ENCODE measurements around the gene FRMD1. TPM values are rescaled to one million over a fixed set of nuclear protein-coding genes. Genes with fewer than 3 reads are reported as not detected.

FRMD1 gene
- total RNA-seq, 1 donor from 2014 or later = not detected

DNA sequence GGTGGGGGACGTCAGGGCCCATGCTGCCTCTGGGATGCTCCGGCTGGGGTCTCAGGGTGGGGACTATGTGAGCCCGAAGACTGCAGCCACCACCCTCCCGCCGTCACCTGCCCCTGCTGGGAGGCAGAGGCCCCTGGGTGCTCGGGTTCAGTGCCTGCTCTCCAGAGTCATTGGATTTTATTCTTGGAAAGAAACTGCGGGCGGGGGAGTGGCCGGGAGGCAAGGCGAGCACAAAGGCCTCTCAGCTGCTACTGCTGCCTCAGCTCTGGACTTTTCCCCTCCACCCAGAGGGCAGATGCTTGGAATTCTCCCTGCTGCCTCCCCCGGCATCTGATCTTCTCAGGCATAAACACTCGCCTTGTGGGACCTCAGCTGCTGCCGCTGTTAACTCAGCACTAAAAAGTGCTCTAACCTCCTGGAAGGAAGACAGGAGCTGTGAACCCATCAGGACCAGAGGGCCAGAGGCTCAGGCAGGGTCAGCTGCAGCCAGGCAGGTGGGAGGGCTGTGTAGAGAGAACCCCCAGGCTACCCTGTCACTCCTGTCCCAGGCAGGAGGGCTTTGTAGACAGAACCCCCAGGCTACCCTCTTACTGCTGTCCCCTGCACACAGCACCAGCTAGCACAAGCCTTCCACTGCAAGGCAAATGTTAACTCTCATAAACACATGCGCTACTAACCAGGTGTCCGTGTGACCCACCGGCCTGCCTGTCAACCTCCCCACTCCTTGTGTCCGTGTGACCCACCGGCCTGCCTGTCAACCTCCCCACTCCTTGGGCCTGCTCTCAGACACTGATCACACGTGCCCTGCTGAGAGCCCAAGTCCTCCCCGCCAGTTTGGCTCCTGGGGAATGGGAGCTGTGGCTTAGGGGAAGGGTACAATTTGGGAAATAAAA, 9.4 kb upstream of the FRMD1 start:
- FAIRE-seq = no peak
- no peak overlapping the region for H3K4me3 Mint-ChIP-seq (ENCODE audit: unreplicated experiment)
- no peak overlapping the region for H3K27ac ChIP-seq (ENCODE audit: low read depth, low read length)

DNA sequence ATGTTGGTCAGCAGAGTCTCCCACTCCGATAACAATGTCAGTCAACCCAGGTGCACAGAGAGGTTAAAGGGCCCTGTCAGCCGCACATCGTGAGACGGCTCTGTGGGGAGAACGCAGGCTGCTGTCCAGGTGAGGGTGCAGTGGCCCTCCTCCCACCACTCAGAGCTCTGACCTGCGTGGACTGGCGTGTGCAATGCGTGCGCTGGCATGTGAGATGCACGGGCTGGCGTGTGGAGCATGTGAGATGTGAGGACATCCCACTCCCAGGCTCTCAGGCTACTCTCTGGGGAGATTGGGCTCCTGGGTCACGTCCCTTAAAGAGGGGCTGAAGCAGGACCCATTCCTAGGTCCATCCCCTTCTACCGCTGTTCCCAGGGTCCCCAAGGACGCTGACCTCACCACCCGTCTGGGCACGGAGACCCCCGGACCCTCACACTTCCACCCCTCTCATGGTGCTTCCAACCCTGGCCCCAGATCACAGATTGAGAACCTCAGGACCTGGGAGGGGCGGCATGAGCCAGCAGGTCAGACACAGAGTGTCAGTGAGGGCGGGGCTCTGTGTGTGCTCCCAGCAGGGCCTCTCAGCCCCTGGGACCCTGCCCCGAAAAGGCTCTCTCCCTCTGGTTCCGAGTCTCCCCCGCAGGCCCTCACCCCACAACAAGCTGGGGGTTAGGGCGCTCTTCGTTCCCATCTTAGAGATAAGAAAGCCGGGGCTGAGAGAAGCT, 8.6 kb upstream of the FRMD1 start:
- no peak for FAIRE-seq
- peaks cover 29% of the 10 kb centered on the region for H3K27me3 Mint-ChIP-seq (ENCODE audit: low read depth, unreplicated experiment)
- no peak overlapping the region for H3K9ac ChIP-seq (ENCODE audit: low read length)
- H3K4me1 ChIP-seq (ENCODE audit: insufficient read depth, low read length) = no peaks in the 10 kb centered on the region
- H3K9me3 Mint-ChIP-seq (ENCODE audit: unreplicated experiment) = peaks cover 2% of the 10 kb centered on the region
- H3K4me3 ChIP-seq (ENCODE audit: insufficient read depth, low read depth, low read length) = no peak overlapping the region
- H3K27me3 ChIP-seq (ENCODE audit: insufficient read depth, low read length) = peaks cover 5% of the 10 kb centered on the region
- H4K20me1 ChIP-seq (ENCODE audit: insufficient read depth, low read length) = no peaks in the 10 kb centered on the region
- no peak for TF ChIP-seq EZH2 (IDR thresholded peaks at IDR 0.05; ENCODE audit: insufficient read depth, low read length)
- TF ChIP-seq, protein P1, sequence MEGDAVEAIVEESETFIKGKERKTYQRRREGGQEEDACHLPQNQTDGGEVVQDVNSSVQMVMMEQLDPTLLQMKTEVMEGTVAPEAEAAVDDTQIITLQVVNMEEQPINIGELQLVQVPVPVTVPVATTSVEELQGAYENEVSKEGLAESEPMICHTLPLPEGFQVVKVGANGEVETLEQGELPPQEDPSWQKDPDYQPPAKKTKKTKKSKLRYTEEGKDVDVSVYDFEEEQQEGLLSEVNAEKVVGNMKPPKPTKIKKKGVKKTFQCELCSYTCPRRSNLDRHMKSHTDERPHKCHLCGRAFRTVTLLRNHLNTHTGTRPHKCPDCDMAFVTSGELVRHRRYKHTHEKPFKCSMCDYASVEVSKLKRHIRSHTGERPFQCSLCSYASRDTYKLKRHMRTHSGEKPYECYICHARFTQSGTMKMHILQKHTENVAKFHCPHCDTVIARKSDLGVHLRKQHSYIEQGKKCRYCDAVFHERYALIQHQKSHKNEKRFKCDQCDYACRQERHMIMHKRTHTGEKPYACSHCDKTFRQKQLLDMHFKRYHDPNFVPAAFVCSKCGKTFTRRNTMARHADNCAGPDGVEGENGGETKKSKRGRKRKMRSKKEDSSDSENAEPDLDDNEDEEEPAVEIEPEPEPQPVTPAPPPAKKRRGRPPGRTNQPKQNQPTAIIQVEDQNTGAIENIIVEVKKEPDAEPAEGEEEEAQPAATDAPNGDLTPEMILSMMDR (IDR thresholded peaks at IDR 0.05; ENCODE audit: insufficient read depth, low read depth, low read length) = no peak
- no peak for DNase-seq (ENCODE audit: low read depth)
- H3K4me1 Mint-ChIP-seq (ENCODE audit: low read depth, unreplicated experiment) = peaks cover 6% of the 10 kb centered on the region
- H3K27ac Mint-ChIP-seq (ENCODE audit: unreplicated experiment) = peak overlapping the region; percentile 85
- H3K27ac ChIP-seq (ENCODE audit: low read depth, low read length) = no peak overlapping the region
- no peaks in the 10 kb centered on the region for H3K79me2 ChIP-seq (ENCODE audit: insufficient read depth, low read length)
- H3K36me3 Mint-ChIP-seq (ENCODE audit: low read depth, unreplicated experiment) = no peaks in the 10 kb centered on the region
- no peaks in the 10 kb centered on the region for H3K9me3 ChIP-seq (ENCODE audit: insufficient read depth, low read depth, low read length)
- no peaks in the 10 kb centered on the region for H3K36me3 ChIP-seq (ENCODE audit: insufficient read depth, low read length)
- no peak overlapping the region for H3K4me2 ChIP-seq (ENCODE audit: low read length)
- H3K4me3 Mint-ChIP-seq (ENCODE audit: unreplicated experiment) = no peak overlapping the region
- H2AFZ ChIP-seq (ENCODE audit: low read depth, low read length) = no peak overlapping the region

More for the DNA sequence above, 9.4 kb upstream of the FRMD1 start:
- no peaks in the 10 kb centered on the region for H3K4me1 ChIP-seq (ENCODE audit: insufficient read depth, low read length)
- no peaks in the 10 kb centered on the region for H3K9me3 ChIP-seq (ENCODE audit: insufficient read depth, low read depth, low read length)
- Mint-ChIP-seq H3K27ac (ENCODE audit: unreplicated experiment) (peak overlapping the region; percentile 47), H3K27me3 (ENCODE audit: low read depth, unreplicated experiment) (peaks cover 27% of the 10 kb centered on the region), H3K4me1 (ENCODE audit: low read depth, unreplicated experiment) (peaks cover 5% of the 10 kb centered on the region), H3K36me3 (ENCODE audit: low read depth, unreplicated experiment) (no peaks in the 10 kb centered on the region), H3K9me3 (ENCODE audit: unreplicated experiment) (peaks cover 3% of the 10 kb centered on the region)
- H4K20me1 ChIP-seq (ENCODE audit: insufficient read depth, low read length) = no peaks in the 10 kb centered on the region
- H3K4me2 ChIP-seq (ENCODE audit: low read length) = no peak overlapping the region
- H3K9ac ChIP-seq (ENCODE audit: low read length) = no peak overlapping the region
- H2AFZ ChIP-seq (ENCODE audit: low read depth, low read length) = no peak overlapping the region
- no peak overlapping the region for H3K4me3 ChIP-seq (ENCODE audit: insufficient read depth, low read depth, low read length)
- peaks cover 2% of the 10 kb centered on the region for H3K27me3 ChIP-seq (ENCODE audit: insufficient read depth, low read length)
- no peaks in the 10 kb centered on the region for H3K36me3 ChIP-seq (ENCODE audit: insufficient read depth, low read length)
- DNase-seq (ENCODE audit: low read depth) = peak; percentile 41
- H3K79me2 ChIP-seq (ENCODE audit: insufficient read depth, low read length) = no peaks in the 10 kb centered on the region
- TF ChIP-seq, protein P1 (IDR thresholded peaks at IDR 0.05; ENCODE audit: insufficient read depth, low read depth, low read length) = no peak
- TF ChIP-seq EZH2 (IDR thresholded peaks at IDR 0.05; ENCODE audit: insufficient read depth, low read length) = no peak

All from astrocyte (in vitro differentiated cells and primary cell).